Measurements from ENCODE around the gene CGB5. TPM values are rescaled to one million over a fixed set of nuclear protein-coding genes. Genes with fewer than 3 reads are reported as not detected.

Gene CGB5
- total and polyA plus RNA-seq, 7 experiments from 2014 or later, result not detected

DNA sequence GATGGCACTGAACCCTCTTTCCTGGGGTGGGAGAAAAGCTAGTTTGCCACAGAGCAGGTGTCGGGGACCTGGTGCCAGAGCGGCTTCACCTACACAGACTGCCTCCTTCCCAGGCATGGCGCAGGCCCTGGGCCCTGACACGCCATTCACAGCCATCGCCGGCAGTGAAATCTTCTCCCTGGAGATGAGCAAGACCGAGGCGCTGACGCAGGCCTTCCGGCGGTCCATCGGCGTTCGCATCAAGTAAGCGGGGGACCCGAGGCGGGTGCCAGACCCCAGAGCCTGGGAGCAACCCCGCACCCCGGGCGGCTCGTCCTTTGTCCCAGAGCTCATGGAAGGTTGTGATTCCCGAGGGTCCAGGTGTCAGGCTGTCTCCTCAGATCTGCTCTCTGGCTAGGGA, 36.7 kb upstream of the CGB5 start:
- Histone ChIP-seq H3K4me1 (ENCODE audit: control insufficient read depth in 2 of 2, insufficient read depth in 2 of 2, low read length in 2 of 2) (no peaks in the 10 kb centered on the region), H3K9me3 (ENCODE audit: control insufficient read depth in 2 of 3, low read length in 3 of 3) (no peaks in the 10 kb centered on the region), H3K27me3 (ENCODE audit: control insufficient read depth in 2 of 2, insufficient read depth in 2 of 2, low read length in 2 of 2) (no peaks in the 10 kb centered on the region), H3K27ac (ENCODE audit: low read depth, low read length) (no peak overlapping the region), H3K36me3 (ENCODE audit: control insufficient read depth in 2 of 3, insufficient read depth in 3 of 3, low read length in 3 of 3) (peaks cover 0 to 82% (median 3%) of the 10 kb centered on the region in 3 experiments), H3K4me3 (ENCODE audit: low read length) (no peak overlapping the region)
- Mint-ChIP-seq H3K9me3 (no peaks in the 10 kb centered on the region), H3K4me1 (peaks cover 0 to 1% (median 0%) of the 10 kb centered on the region in 7 donors), H3K36me3 (peaks cover 0 to 21% (median 4%) of the 10 kb centered on the region in 5 donors), H3K4me3 (no peak overlapping the region), H3K27ac (no peak overlapping the region), H3K27me3 (no peaks in the 10 kb centered on the region)
- intact Hi-C loops (cut with micrococcal nuclease), result no loop called here
- ChIA-PET POLR2A (interaction anchor here (1.1 kb wide), 1 partner anchor 15 kb away, joined by 4 read pairs; no protein-coding TSS in a partner anchor), CTCF (no interaction called here)
- no peak for ATAC-seq
- DNase-seq, result no peak

DNA sequence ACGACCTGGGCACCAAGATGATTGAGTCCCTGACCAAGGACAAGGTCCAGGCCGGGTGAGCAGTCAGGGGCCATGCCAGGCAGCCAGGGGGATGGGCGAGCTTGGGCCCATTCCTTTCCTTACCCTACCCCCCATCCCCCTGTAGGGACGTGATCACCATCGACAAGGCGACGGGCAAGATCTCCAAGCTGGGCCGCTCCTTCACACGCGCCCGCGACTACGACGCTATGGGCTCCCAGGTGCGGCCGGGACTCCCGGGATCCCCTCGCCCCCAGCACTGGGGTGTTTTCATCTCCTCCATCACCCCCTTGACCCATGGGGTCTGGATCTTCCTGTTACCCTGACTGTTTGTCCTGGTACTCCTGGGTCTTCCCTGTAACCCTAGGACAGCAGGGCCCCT, 33.8 kb upstream of the CGB5 start:
- Histone ChIP-seq H3K27me3 (ENCODE audit: control insufficient read depth in 2 of 2, insufficient read depth in 2 of 2, low read length in 2 of 2) (no peaks in the 10 kb centered on the region), H3K4me3 (ENCODE audit: low read length) (no peak overlapping the region), H3K9me3 (ENCODE audit: control insufficient read depth in 2 of 3, low read length in 3 of 3) (no peaks in the 10 kb centered on the region), H3K27ac (ENCODE audit: low read depth, low read length) (no peak overlapping the region), H3K36me3 (ENCODE audit: control insufficient read depth in 2 of 3, insufficient read depth in 3 of 3, low read length in 3 of 3) (peaks cover 0 to 62% (median 3%) of the 10 kb centered on the region in 3 experiments), H3K4me1 (ENCODE audit: control insufficient read depth in 2 of 2, insufficient read depth in 2 of 2, low read length in 2 of 2) (no peaks in the 10 kb centered on the region)
- Mint-ChIP-seq H3K27me3 (no peaks in the 10 kb centered on the region), H3K4me1 (no peaks in the 10 kb centered on the region), H3K9me3 (no peaks in the 10 kb centered on the region), H3K36me3 (peaks cover 0 to 16% (median 4%) of the 10 kb centered on the region in 5 donors), H3K27ac (no peak overlapping the region), H3K4me3 (no peak overlapping the region)
- intact Hi-C loops (cut with micrococcal nuclease), result no loop called here
- CTCF ChIA-PET, result interaction anchor here (0.7 kb wide), 1 partner anchor 8 kb away, joined by 9 read pairs; no protein-coding TSS in a partner anchor
- ATAC-seq (no peak), DNase-seq (no peak)
- POLR2A ChIA-PET, result interaction anchor here (0.8 kb wide), 1 partner anchor 16 kb away, joined by 5 read pairs; the partner anchor contains the start of gene RUVBL2

DNA sequence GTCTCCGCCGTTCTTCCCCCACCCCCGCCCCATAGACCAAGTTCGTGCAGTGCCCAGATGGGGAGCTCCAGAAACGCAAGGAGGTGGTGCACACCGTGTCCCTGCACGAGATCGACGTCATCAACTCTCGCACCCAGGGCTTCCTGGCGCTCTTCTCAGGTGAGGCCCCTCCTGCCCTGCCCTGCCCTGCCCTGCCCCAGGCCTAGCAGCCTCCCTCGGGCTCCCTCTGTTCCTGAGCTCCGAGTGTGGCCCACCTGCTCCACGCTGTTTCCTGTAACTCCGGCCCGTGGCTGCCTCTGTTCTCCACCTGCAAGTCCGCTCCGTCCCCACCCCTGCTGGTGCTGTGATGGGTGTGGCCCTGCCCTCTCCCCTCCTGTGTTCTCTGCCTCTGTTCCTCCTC, 33.2 kb upstream of the CGB5 start:
- Mint-ChIP-seq H3K27me3 (no peaks in the 10 kb centered on the region), H3K9me3 (no peaks in the 10 kb centered on the region), H3K4me3 (no peak overlapping the region), H3K27ac (peak overlapping the region in 1 of 9 donors; percentile 51), H3K4me1 (no peaks in the 10 kb centered on the region), H3K36me3 (peaks cover 0 to 16% (median 4%) of the 10 kb centered on the region in 5 donors)
- Histone ChIP-seq H3K36me3 (ENCODE audit: control insufficient read depth in 2 of 3, insufficient read depth in 3 of 3, low read length in 3 of 3) (peaks cover 0 to 62% (median 3%) of the 10 kb centered on the region in 3 experiments), H3K9me3 (ENCODE audit: control insufficient read depth in 2 of 3, low read length in 3 of 3) (no peaks in the 10 kb centered on the region), H3K27me3 (ENCODE audit: control insufficient read depth in 2 of 2, insufficient read depth in 2 of 2, low read length in 2 of 2) (no peaks in the 10 kb centered on the region), H3K27ac (ENCODE audit: low read depth, low read length) (no peak overlapping the region), H3K4me1 (ENCODE audit: control insufficient read depth in 2 of 2, insufficient read depth in 2 of 2, low read length in 2 of 2) (no peaks in the 10 kb centered on the region), H3K4me3 (ENCODE audit: low read length) (no peak overlapping the region)
- DNase-seq, result no peak
- intact Hi-C loops (cut with micrococcal nuclease), result no loop called here
- ChIA-PET CTCF (interaction anchor here (0.6 kb wide), 1 partner anchor 9 kb away, joined by 3 read pairs; no protein-coding TSS in a partner anchor), POLR2A (no interaction called here)
- no peak for ATAC-seq

DNA sequence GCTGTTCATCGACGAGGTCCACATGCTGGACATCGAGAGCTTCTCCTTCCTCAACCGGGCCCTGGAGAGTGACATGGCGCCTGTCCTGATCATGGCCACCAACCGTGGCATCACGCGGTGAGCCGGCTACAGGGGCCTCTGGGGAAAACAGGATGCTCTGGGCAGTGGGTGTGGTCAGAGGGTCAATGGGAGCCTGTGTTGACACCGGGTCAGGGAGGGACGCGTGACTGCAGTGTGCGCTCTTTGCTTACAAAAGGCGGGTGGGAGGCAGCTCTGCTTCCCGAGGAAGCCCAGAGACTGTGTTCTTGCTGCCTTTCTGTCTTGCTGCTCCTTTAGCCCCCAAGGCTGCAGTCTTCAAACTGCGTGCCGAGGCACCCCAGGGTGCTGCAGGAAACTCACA, 32.5 kb upstream of the CGB5 start:
- no peaks in the 10 kb centered on the region for H3K9me3 Mint-ChIP-seq
- H3K27me3 Mint-ChIP-seq, result no peaks in the 10 kb centered on the region
- POLR2A ChIA-PET, result no interaction called here
- no peak overlapping the region for H3K27ac Mint-ChIP-seq
- ATAC-seq (no peak), DNase-seq (no peak)
- no peaks in the 10 kb centered on the region for H3K27me3 ChIP-seq (ENCODE audit: control insufficient read depth in 2 of 2, insufficient read depth in 2 of 2, low read length in 2 of 2)
- peaks cover 0 to 59% (median 3%) of the 10 kb centered on the region in 3 experiments for H3K36me3 ChIP-seq (ENCODE audit: control insufficient read depth in 2 of 3, insufficient read depth in 3 of 3, low read length in 3 of 3)
- no peak overlapping the region for H3K4me3 Mint-ChIP-seq
- H3K27ac ChIP-seq (ENCODE audit: low read depth, low read length), result no peak overlapping the region
- H3K4me1 Mint-ChIP-seq, result no peaks in the 10 kb centered on the region
- H3K4me1 ChIP-seq (ENCODE audit: control insufficient read depth in 2 of 2, insufficient read depth in 2 of 2, low read length in 2 of 2), result no peaks in the 10 kb centered on the region
- H3K9me3 ChIP-seq (ENCODE audit: control insufficient read depth in 2 of 3, low read length in 3 of 3), result no peaks in the 10 kb centered on the region
- no peak overlapping the region for H3K4me3 ChIP-seq (ENCODE audit: low read length)
- peaks cover 0 to 16% (median 4%) of the 10 kb centered on the region in 5 donors for H3K36me3 Mint-ChIP-seq
- intact Hi-C loops (cut with micrococcal nuclease), result no loop called here
- CTCF ChIA-PET, result interaction anchor here (0.6 kb wide), 1 partner anchor 9 kb away, joined by 3 read pairs; no protein-coding TSS in a partner anchor

DNA sequence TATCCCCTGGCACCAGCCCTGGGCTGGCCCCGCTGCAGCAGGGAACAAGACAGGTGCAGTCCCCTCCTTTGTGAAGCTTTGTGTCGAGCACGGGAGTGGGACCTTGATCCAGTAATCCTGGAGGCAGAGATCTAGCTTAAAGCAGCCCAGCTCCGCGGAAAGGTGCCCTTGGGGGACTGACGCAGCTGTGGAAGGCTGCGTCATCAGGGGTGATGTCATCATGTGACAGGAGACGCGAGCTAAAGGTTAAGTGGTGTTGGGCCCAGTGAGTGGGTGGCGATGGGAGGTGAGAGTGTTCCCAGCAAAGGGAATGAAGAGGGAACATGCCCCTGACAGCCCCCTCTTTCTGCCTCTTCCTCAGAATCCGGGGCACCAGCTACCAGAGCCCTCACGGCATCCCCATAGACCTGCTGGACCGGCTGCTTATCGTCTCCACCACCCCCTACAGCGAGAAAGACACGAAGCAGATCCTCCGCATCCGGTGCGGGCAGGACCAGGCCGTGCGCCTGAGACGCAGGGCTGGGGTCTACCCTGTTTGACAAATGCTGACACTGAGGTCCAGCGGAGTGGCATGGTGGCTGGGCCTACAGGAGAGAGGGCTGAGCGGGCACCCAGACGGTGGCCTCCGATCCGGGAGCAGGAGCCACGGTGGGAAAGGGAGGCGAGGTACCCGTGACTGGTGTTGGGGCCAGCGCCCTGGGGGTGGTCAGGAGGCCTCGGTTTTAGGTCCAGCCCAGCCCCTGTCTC, 29.4 kb upstream of the CGB5 start:
- POLR2A ChIA-PET, result interaction anchor here (0.9 kb wide), 1 partner anchor 173 kb away, joined by 3 read pairs; no protein-coding TSS in a partner anchor
- Histone ChIP-seq H3K4me3 (ENCODE audit: low read length) (no peak overlapping the region), H3K27me3 (ENCODE audit: control insufficient read depth in 2 of 2, insufficient read depth in 2 of 2, low read length in 2 of 2) (no peaks in the 10 kb centered on the region)

DNA sequence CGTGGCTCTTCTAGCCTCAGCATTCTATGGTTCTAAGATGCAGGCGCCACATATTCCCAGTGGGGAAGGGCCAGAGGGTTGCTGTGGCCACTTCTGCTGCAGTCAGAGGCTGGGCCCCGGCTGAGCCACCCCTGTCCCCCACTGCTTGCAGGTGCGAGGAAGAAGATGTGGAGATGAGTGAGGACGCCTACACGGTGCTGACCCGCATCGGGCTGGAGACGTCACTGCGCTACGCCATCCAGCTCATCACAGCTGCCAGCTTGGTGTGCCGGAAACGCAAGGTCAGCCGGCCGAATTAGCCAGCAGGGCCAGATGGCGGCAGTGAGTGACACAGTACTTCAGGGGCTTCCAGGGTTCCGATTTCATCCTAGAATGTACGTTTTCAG, 28.8 kb upstream of the CGB5 start:
- Mint-ChIP-seq H3K27me3 (peaks cover 0 to 11% (median 0%) of the 10 kb centered on the region in 5 donors), H3K4me3 (peak overlapping the region in 1 of 10 donors; percentile 7), H3K36me3 (peaks cover 0 to 11% (median 3%) of the 10 kb centered on the region in 5 donors), H3K27ac (no peak overlapping the region), H3K4me1 (peaks cover 0 to 16% (median 12%) of the 10 kb centered on the region in 7 donors), H3K9me3 (no peaks in the 10 kb centered on the region)
- H3K27ac ChIP-seq (ENCODE audit: low read depth, low read length), result no peak overlapping the region
- H3K9me3 ChIP-seq (ENCODE audit: control insufficient read depth in 2 of 3, low read length in 3 of 3), result no peaks in the 10 kb centered on the region
- DNase-seq (no peak), ATAC-seq (no peak)
- no peaks in the 10 kb centered on the region for H3K27me3 ChIP-seq (ENCODE audit: control insufficient read depth in 2 of 2, insufficient read depth in 2 of 2, low read length in 2 of 2)
- H3K4me1 ChIP-seq (ENCODE audit: control insufficient read depth in 2 of 2, insufficient read depth in 2 of 2, low read length in 2 of 2), result no peaks in the 10 kb centered on the region
- H3K4me3 ChIP-seq (ENCODE audit: low read length), result no peak overlapping the region
- ChIA-PET CTCF (interaction anchor here (1.1 kb wide), 1 partner anchor 14 kb away, joined by 3 read pairs; no protein-coding TSS in a partner anchor), POLR2A (interaction anchor here (0.9 kb wide), 1 partner anchor 173 kb away, joined by 3 read pairs; no protein-coding TSS in a partner anchor)
- intact Hi-C loops (cut with micrococcal nuclease), result loop anchor here in 1 of 2 donors (5.0 kb wide), 1 partner anchor 132 kb away; no protein-coding TSS in a partner anchor
- H3K36me3 ChIP-seq (ENCODE audit: control insufficient read depth in 2 of 3, insufficient read depth in 3 of 3, low read length in 3 of 3), result peaks cover 0 to 38% (median 0%) of the 10 kb centered on the region in 3 experiments

More for the DNA sequence above, 29.4 kb upstream of the CGB5 start:
- ATAC-seq (no peak), DNase-seq (no peak)
- H3K36me3 ChIP-seq (ENCODE audit: control insufficient read depth in 2 of 3, insufficient read depth in 3 of 3, low read length in 3 of 3), result peaks cover 0 to 44% (median 0%) of the 10 kb centered on the region in 3 experiments
- H3K4me1 ChIP-seq (ENCODE audit: control insufficient read depth in 2 of 2, insufficient read depth in 2 of 2, low read length in 2 of 2), result no peaks in the 10 kb centered on the region
- no peak overlapping the region for H3K27ac ChIP-seq (ENCODE audit: low read depth, low read length)
- H3K27me3 Mint-ChIP-seq, result peaks cover 0 to 10% (median 0%) of the 10 kb centered on the region in 5 donors
- H3K9me3 ChIP-seq (ENCODE audit: control insufficient read depth in 2 of 3, low read length in 3 of 3), result no peaks in the 10 kb centered on the region
- peak overlapping the region in 1 of 10 donors; percentile 51 for H3K4me3 Mint-ChIP-seq
- peaks cover 0 to 15% (median 9%) of the 10 kb centered on the region in 7 donors for H3K4me1 Mint-ChIP-seq
- peak overlapping the region in 1 of 9 donors; percentile 67 for H3K27ac Mint-ChIP-seq
- intact Hi-C loops (cut with micrococcal nuclease), result no loop called here
- H3K9me3 Mint-ChIP-seq, result no peaks in the 10 kb centered on the region
- H3K36me3 Mint-ChIP-seq, result peaks cover 0 to 11% (median 3%) of the 10 kb centered on the region in 5 donors
- CTCF ChIA-PET, result no interaction called here

All from naive thymus-derived CD4-positive, alpha-beta T cell (primary cell).